ENCODE data around the gene OBSL1. TPM values are rescaled to one million over a fixed set of nuclear protein-coding genes. Genes with fewer than 3 reads are reported as not detected.

OBSL1 gene
- total and polyA plus RNA-seq, 2 donors (not counting 1 experiment from before 2014, with no cell fraction given) = not detected

DNA sequence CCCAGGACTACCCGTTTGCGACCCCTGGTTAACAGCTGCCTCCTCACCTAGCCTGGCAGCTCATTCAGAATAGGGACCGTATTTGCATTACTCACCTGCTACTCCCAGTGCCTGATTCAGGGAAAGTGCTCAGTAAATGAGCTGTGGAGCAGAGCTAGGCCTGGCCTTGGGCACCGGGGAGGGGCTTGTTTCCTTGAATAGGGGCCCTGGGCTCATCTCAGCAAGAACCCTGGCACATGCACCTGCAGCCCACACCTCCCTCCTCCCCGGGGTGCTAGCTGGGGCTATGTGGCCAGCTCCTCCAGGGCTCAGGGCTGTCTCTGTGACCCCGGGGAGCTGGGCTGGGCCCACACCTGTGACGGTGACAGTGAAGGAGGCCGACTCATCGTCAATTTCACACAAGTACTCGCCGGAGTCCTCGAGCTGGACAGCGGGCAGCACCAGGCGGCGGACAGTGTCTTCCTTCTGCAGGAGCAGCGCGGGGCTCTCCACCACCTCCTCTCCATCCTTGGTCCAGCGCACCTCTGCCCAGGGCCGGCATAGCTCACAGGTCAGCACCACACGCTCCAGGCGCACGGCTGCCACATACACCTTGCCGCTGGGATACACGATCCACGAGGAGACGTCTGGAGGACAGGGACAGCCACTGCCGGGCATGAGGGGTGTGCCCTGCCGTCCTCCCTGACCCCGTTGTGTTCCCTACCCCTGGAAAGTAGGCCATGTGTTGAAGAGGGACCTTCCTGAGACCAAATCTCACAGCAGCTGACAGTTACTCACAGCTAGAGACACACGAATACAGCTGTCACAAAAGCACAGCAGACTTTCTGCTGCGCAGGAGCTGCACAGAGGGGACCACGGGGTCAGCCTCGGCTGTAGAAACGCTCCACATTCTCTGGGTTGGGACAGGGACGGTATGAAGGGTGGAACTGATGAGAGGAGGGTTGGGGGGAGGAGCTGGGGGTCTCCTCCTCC is 9.0 kb downstream of the OBSL1 start:
- no peaks in the 10 kb centered on the region for H4K20me1 ChIP-seq (ENCODE audit: control insufficient read depth, insufficient read depth, low read length, poor library complexity, severe bottlenecking)
- H3K4me2 ChIP-seq (replicated peaks; ENCODE audit: low read depth, low read length, poor library complexity, severe bottlenecking) = no peak overlapping the region
- no peaks in the 10 kb centered on the region for H3K4me1 ChIP-seq (ENCODE audit: control insufficient read depth in 2 of 2, insufficient read depth in 2 of 2, low read length in 2 of 2)
- Mint-ChIP-seq H3K27ac (no peak overlapping the region), H3K27me3 (peaks cover 37% of the 10 kb centered on the region), H3K4me3 (no peak overlapping the region), H3K4me1 (no peaks in the 10 kb centered on the region), H3K9me3 (ENCODE audit: insufficient read depth) (no peaks in the 10 kb centered on the region)
- no peaks in the 10 kb centered on the region for H3K36me3 ChIP-seq (replicated peaks in 1 of 2; ENCODE audit: control extremely low read depth in 1 of 2, control insufficient read depth in 1 of 2, extremely low read depth in 1 of 2, insufficient read depth in 2 of 2, low read length in 1 of 2)
- no peak for DNase-seq
- no peak overlapping the region for H3K4me3 ChIP-seq (ENCODE audit: control extremely low read depth in 1 of 5, extremely low read depth in 1 of 5, insufficient read depth in 1 of 5, low read depth in 2 of 5, low read length in 4 of 5)
- CTCF ChIA-PET = interaction anchor here (1.4 to 2.5 kb wide), 3 partner anchors 10 to 127 kb away, joined by 3 to 6 read pairs (median 5); no protein-coding TSS in a partner anchor
- peaks cover 0 to 9% (median 0%) of the 10 kb centered on the region in 4 experiments for H3K27me3 ChIP-seq (replicated peaks in 1 of 4; ENCODE audit: control extremely low read depth in 1 of 4, control insufficient read depth in 3 of 4, insufficient read depth in 4 of 4, low read length in 3 of 4)
- WGBS (ENCODE audit: insufficient coverage) = 91% methylated on average over 30 of the region's 35 CpGs
- H3K27ac ChIP-seq (ENCODE audit: low read length in 2 of 2) = no peak overlapping the region
- POLR2A ChIA-PET = no interaction called here
- TF ChIP-seq EZH2 (IDR thresholded peaks at IDR 0.05; ENCODE audit: borderline replicate concordance, insufficient read depth, low read depth, low read length, poor library complexity, severe bottlenecking) = no peak
- TF ChIP-seq, protein P1, sequence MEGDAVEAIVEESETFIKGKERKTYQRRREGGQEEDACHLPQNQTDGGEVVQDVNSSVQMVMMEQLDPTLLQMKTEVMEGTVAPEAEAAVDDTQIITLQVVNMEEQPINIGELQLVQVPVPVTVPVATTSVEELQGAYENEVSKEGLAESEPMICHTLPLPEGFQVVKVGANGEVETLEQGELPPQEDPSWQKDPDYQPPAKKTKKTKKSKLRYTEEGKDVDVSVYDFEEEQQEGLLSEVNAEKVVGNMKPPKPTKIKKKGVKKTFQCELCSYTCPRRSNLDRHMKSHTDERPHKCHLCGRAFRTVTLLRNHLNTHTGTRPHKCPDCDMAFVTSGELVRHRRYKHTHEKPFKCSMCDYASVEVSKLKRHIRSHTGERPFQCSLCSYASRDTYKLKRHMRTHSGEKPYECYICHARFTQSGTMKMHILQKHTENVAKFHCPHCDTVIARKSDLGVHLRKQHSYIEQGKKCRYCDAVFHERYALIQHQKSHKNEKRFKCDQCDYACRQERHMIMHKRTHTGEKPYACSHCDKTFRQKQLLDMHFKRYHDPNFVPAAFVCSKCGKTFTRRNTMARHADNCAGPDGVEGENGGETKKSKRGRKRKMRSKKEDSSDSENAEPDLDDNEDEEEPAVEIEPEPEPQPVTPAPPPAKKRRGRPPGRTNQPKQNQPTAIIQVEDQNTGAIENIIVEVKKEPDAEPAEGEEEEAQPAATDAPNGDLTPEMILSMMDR (IDR thresholded peaks at IDR 0.05) = no peak
- H3K9me3 ChIP-seq (ENCODE audit: control extremely low read depth in 1 of 3, control insufficient read depth in 2 of 3, insufficient read depth in 1 of 3, low read length in 2 of 3) = peaks cover 0 to 5% (median 0%) of the 10 kb centered on the region in 3 donors
- no peak for ATAC-seq (ENCODE audit: low read depth)
- no peaks in the 10 kb centered on the region for H3K79me2 ChIP-seq (ENCODE audit: control insufficient read depth, insufficient read depth, low read length)
- no peak overlapping the region for H3K9ac ChIP-seq (ENCODE audit: low read length)
- no peak overlapping the region for H2AFZ ChIP-seq (ENCODE audit: insufficient read depth, low read depth, low read length, poor library complexity, severe bottlenecking)
- intact Hi-C loops (cut with micrococcal nuclease) = no loop called here
